ENCODE results near the gene GFOD1.
"Not testable (repeated sequence)": the region's sequence is repeated elsewhere in the genome, so short reads cannot be mapped to it uniquely, and the experiment has no call there.

GFOD1 gene

GRCh38 chr6:13445005-13445743 is 42.2 kb downstream of the GFOD1 start:
- no peak for DNase-seq (ENCODE audit: low read depth in 2 of 2, low spot score in 1 of 2)

- DNase-seq (ENCODE audit: low read depth in 2 of 2, low spot score in 1 of 2), result no peak
Observed at GRCh38 chr6:13444604-13445003, 42.8 kb downstream of the GFOD1 start.

- DNase-seq (ENCODE audit: low read depth in 2 of 2, low spot score in 1 of 2), result not testable (repeated sequence)
Observed at GRCh38 chr6:13443978-13444377, 43.4 kb downstream of the GFOD1 start.

GRCh38 chr6:13441778-13442177 is 45.6 kb downstream of the GFOD1 start:
- no peak for DNase-seq (ENCODE audit: low read depth in 2 of 2, low spot score in 1 of 2)

- DNase-seq (ENCODE audit: low read depth in 2 of 2, low spot score in 1 of 2), result no peak
Observed at GRCh38 chr6:13439644-13440043, 47.8 kb downstream of the GFOD1 start.

- DNase-seq (ENCODE audit: low read depth in 2 of 2, low spot score in 1 of 2), result no peak
Observed at GRCh38 chr6:13438126-13438525, 49.3 kb downstream of the GFOD1 start.

- no peak for DNase-seq (ENCODE audit: low read depth in 2 of 2, low spot score in 1 of 2)
Observed at GRCh38 chr6:13437218-13437996, 50.0 kb downstream of the GFOD1 start.

- no peak for DNase-seq (ENCODE audit: low read depth in 2 of 2, low spot score in 1 of 2)
Observed at GRCh38 chr6:13436399-13437217, 50.8 kb downstream of the GFOD1 start.

GRCh38 chr6:13435477-13436246 is 51.7 kb downstream of the GFOD1 start:
- no peak for DNase-seq (ENCODE audit: low read depth in 2 of 2, low spot score in 1 of 2)

- no peak for DNase-seq (ENCODE audit: low read depth in 2 of 2, low spot score in 1 of 2)
Observed at GRCh38 chr6:13434777-13435176, 52.6 kb downstream of the GFOD1 start.

GRCh38 chr6:13434135-13434775 is 53.1 kb downstream of the GFOD1 start:
- DNase-seq (ENCODE audit: low read depth in 2 of 2, low spot score in 1 of 2), result not testable (repeated sequence)

- no peak for DNase-seq (ENCODE audit: low read depth in 2 of 2, low spot score in 1 of 2)
Observed at GRCh38 chr6:13433709-13434121, 53.7 kb downstream of the GFOD1 start.

- DNase-seq (ENCODE audit: low read depth in 2 of 2, low spot score in 1 of 2), result no peak
Observed at GRCh38 chr6:13432526-13433184, 54.7 kb downstream of the GFOD1 start.

- DNase-seq (ENCODE audit: low read depth in 2 of 2, low spot score in 1 of 2), result no peak
Observed at GRCh38 chr6:13431861-13432465, 55.4 kb downstream of the GFOD1 start.

GRCh38 chr6:13431059-13431656 is 56.2 kb downstream of the GFOD1 start:
- no peak for DNase-seq (ENCODE audit: low read depth in 2 of 2, low spot score in 1 of 2)

GRCh38 chr6:13429406-13429753 is 58.0 kb downstream of the GFOD1 start:
- DNase-seq (ENCODE audit: low read depth in 2 of 2, low spot score in 1 of 2), result no peak

- DNase-seq (ENCODE audit: low read depth in 2 of 2, low spot score in 1 of 2), result no peak
Observed at GRCh38 chr6:13428583-13429405, 58.6 kb downstream of the GFOD1 start.

Data from stimulated activated CD8-positive, alpha-beta memory T cell treated with anti-CD3 and anti-CD28 coated beads, Interleukin-4, amount 100 ng/mL, for 1 hour (primary cell).